A549 (cell line): Measurements from ENCODE around the gene SYNPO2. TPM values are rescaled to one million over a fixed set of nuclear protein-coding genes. Genes with fewer than 3 reads are reported as not detected.

Experiments
- ATAC-seq, 2 experiments: fragments of 200-7000 bp in 1 of 2; fragments of >200 bp in 1 of 2; cut with Nextera tagmentation in 1 of 2; cut with Tn5 transposase in 1 of 2; 3 replicates each; pipeline versions ENCODE4 v1.8.0 to v1.9.1; 2018 to 2020; ENCODE audit warnings: mild to moderate bottlenecking in 1 of 2, moderate library complexity in 1 of 2
- CTCF ChIA-PET: fragments of 300-600 bp; sonication (Branson Sonifier 250); formaldehyde crosslinking; extraction: SDS; loops from one replicate; lab custom pipeline; 2021; ENCODE audit warnings: antibody characterized with exemption, inconsistent platforms; lab: Yijun Ruan, JAX
- POLR2A ChIA-PET: fragments of 350-600 bp; formaldehyde crosslinking; extraction: SDS; loops from one replicate; lab custom pipeline; 2021; ENCODE audit warnings: antibody characterized with exemption, inconsistent platforms; lab: Yijun Ruan, JAX
- DNase-seq, 2 experiments: peaks; one replicate each; pipeline versions ENCODE4 v3.0.0 to v3.0.0-alpha.2; 2011 to 2016; ENCODE audit warnings: low read depth in 1 of 2, low spot score in 1 of 2
- FAIRE-seq: peaks from 2 replicates; lab custom pipeline; 2011; peaks lifted over from hg19 to GRCh38; lab: Jason Lieb, UNC
- H3K27ac ChIP-seq, 2 experiments: fragments of >200 bp; sonication (Bioruptor Twin); formaldehyde crosslinking; 3 replicates each; pipeline ENCODE4 v1.5.1; 2016 to 2017
- H3K4me1 ChIP-seq: fragments of >200 bp; sonication (Bioruptor Twin); formaldehyde crosslinking; 3 replicates; pipeline ENCODE4 v1.6.1; 2016
- H3K4me2 ChIP-seq: fragments of >200 bp; sonication (Bioruptor Twin); formaldehyde crosslinking; 3 replicates; pipeline ENCODE4 v1.6.1; 2016
- H3K4me3 ChIP-seq: fragments of >200 bp; sonication (Bioruptor Twin); formaldehyde crosslinking; 3 replicates; pipeline ENCODE4 v1.5.1; 2016
- H3K9me3 ChIP-seq: fragments of >200 bp; sonication (Bioruptor Twin); formaldehyde crosslinking; 3 replicates; pipeline ENCODE4 v1.6.1; 2016
- CBX2 ChIP-seq: fragments of 200-600 bp; sonication (generic); IDR thresholded peaks from 2 replicates; pipeline ENCODE4 v1.6.1; 2016; ENCODE audit warnings: low read depth, mild to moderate bottlenecking, borderline replicate concordance
- CHD4 ChIP-seq: fragments of 200-600 bp; sonication (generic); IDR thresholded peaks from 2 replicates; pipeline ENCODE4 v1.6.1; 2016; ENCODE audit warnings: antibody characterized with exemption, mild to moderate bottlenecking, borderline replicate concordance
- EHMT2 ChIP-seq: fragments of 200-600 bp; sonication (generic); IDR thresholded peaks from 2 replicates; pipeline ENCODE4 v1.6.1; 2016; ENCODE audit warnings: antibody characterized with exemption, low read depth, mild to moderate bottlenecking, moderate library complexity
- ELK1 ChIP-seq: fragments of 150-350 bp; IDR thresholded peaks from 2 replicates; pipeline ENCODE4 v1.6.1; 2014; ENCODE audit warnings: low read depth, mild to moderate bottlenecking, low read length
- GATA3 ChIP-seq: IDR thresholded peaks from 2 replicates; pipeline ENCODE4 v1.6.1; 2012; ENCODE audit warnings: borderline replicate concordance
- HES2 ChIP-seq: fragments of >200 bp; sonication (Bioruptor Twin); formaldehyde crosslinking; IDR thresholded peaks from 2 replicates; pipeline ENCODE4 v1.6.1; 2016
- HEYL ChIP-seq: fragments of 250-450 bp; sonication (Bioruptor Pico); IDR thresholded peaks from 2 replicates; pipeline ENCODE4 v1.8.0; 2021; ENCODE audit warnings: mild to moderate bottlenecking, moderate library complexity
- HOXA7 ChIP-seq: fragments of 250-450 bp; sonication (Bioruptor Pico); IDR thresholded peaks from 2 replicates; pipeline ENCODE4 v1.5.0; 2020; ENCODE audit warnings: mild to moderate bottlenecking, moderate library complexity
- HOXB5 ChIP-seq: fragments of 250-450 bp; sonication (Bioruptor Pico); IDR thresholded peaks from 2 replicates; pipeline ENCODE4 v1.5.0; 2020; ENCODE audit warnings: mild to moderate bottlenecking, moderate library complexity
- JUN ChIP-seq, 2 experiments: fragments of >200 bp; sonication (Bioruptor Twin); formaldehyde crosslinking; IDR thresholded peaks; 2 replicates in 1 of 2; 3 replicates in 1 of 2; pipeline ENCODE4 v1.6.1; 2016 to 2017
- JUNB ChIP-seq: fragments of >200 bp; sonication (Bioruptor Twin); formaldehyde crosslinking; IDR thresholded peaks from 2 replicates; pipeline ENCODE4 v1.6.1; 2016
- MAFK ChIP-seq: fragments of 450-650 bp; IDR thresholded peaks from 2 replicates; pipeline ENCODE4 v1.6.1; 2014; ENCODE audit not compliant: partially characterized antibody
- PHF8 ChIP-seq: fragments of 200-600 bp; sonication (generic); IDR thresholded peaks from 2 replicates; pipeline ENCODE4 v1.6.1; 2016; ENCODE audit warnings: low read depth, mild to moderate bottlenecking, antibody characterized with exemption, moderate library complexity, borderline replicate concordance
- POLR2A ChIP-seq: IDR thresholded peaks from 2 replicates; pipeline ENCODE4 v1.6.1; 2012; ENCODE audit warnings: mild to moderate bottlenecking, low read length
- RAD21 ChIP-seq, 2 experiments: fragments of >200 bp in 1 of 2; sonication (Bioruptor Twin) in 1 of 2; formaldehyde crosslinking in 1 of 2; IDR thresholded peaks in 1 of 2; conservative IDR thresholded peaks in 1 of 2; 2 replicates in 1 of 2; 3 replicates in 1 of 2; pipeline ENCODE4 v1.6.1; 2012 to 2018; ENCODE audit warnings: inconsistent platforms in 1 of 2
- RNF2 ChIP-seq: fragments of 200-600 bp; sonication (generic); IDR thresholded peaks from 2 replicates; pipeline ENCODE4 v1.6.1; 2016; ENCODE audit warnings: low read depth, mild to moderate bottlenecking, antibody characterized with exemption, moderate library complexity, borderline replicate concordance
- SMC3 ChIP-seq: fragments of >200 bp; sonication (Bioruptor Twin); formaldehyde crosslinking; IDR thresholded peaks from 3 replicates; pipeline ENCODE4 v1.6.1; 2018; ENCODE audit warnings: inconsistent platforms
- SREBF2 ChIP-seq: fragments of 450-650 bp; IDR thresholded peaks from 2 replicates; pipeline ENCODE4 v1.6.1; 2014; ENCODE audit warnings: mild to moderate bottlenecking, moderate library complexity
- TFCP2L1 ChIP-seq: fragments of 250-450 bp; sonication (Bioruptor Pico); IDR thresholded peaks from 2 replicates; pipeline ENCODE4 v1.5.0; 2021; ENCODE audit warnings: mild to moderate bottlenecking
- TP53 ChIP-seq: fragments of 250-450 bp; sonication (Bioruptor Pico); IDR thresholded peaks from 2 replicates; pipeline ENCODE4 v1.5.0; 2021; ENCODE audit warnings: mild to moderate bottlenecking, moderate library complexity
- USF2 ChIP-seq: fragments of 450-650 bp; IDR thresholded peaks from 2 replicates; pipeline ENCODE4 v1.6.1; 2014; ENCODE audit warnings: antibody characterized with exemption
- ZC3H11A ChIP-seq: fragments of 450-650 bp; IDR thresholded peaks from 2 replicates; pipeline ENCODE4 v1.6.1; 2014; ENCODE audit warnings: antibody characterized with exemption, mild to moderate bottlenecking
- WGBS: methylation state at CpG from one replicate; pipeline ENCODE4 v1.1.6; 2017; ENCODE audit errors: missing lambda C conversion rate; 5-methylcytosine and 5-hydroxymethylcytosine counted together
- polyA plus RNA-seq, 4 experiments: library from polyadenylated mRNA; depleted of rRNA in 3 of 4; stranded (reverse); fragments of >200 nt; fragmentation: RNase III in 1 of 4; extraction: RNeasy Plus Mini Kit Qiagen cat#74134 plus additional on column Dnase treatment in 1 of 4; gene quantifications; 2 replicates in 3 of 4; 3 replicates in 1 of 4; pipeline ENCODE4 v1.2.3, GENCODE V29; 2011 to 2017
- TF ChIP-seq, protein P1 (sequence below): IDR thresholded peaks from 2 replicates; pipeline ENCODE4 v1.6.1; 2012; ENCODE audit warnings: low read depth, borderline replicate concordance

Gene SYNPO2
- polyA plus RNA-seq, 2 of the 4 experiments (the other 2 are of a cell fraction): 2.5 to 8.8 TPM

DNA sequence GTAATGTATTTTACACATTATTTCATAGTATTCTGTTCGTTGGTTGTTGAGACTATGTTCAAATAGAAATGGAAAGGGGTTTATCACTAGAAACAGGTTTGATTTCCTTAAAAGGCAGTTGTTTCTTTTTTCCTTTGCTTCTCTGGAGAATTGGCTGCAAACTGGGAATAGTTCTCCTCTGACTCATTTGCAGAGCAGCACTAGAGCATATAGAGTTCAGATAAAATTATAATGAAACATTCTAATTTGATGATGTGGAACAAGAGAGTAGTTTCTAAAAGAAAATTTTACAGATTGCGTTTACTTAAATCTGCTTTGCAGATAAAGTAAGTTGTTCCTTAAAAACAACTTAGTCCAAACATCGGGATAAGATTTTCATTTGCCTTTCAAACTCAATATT, 29.7 kb downstream of the SYNPO2 start (continued):
- TF ChIP-seq USF2: no peak
- no peak for TF ChIP-seq ZC3H11A
- TF ChIP-seq, all 56 proteins: peak for 0

GRCh38 chr4:118920247-118920646, 31.6 kb downstream of the SYNPO2 start:
- FAIRE-seq: no peak
- ChIA-PET POLR2A (no interaction called here), CTCF (no interaction called here)

GRCh38 chr4:118921786-118922185, 33.1 kb downstream of the SYNPO2 start:
- no peak overlapping the region for H3K27ac ChIP-seq
- no peak for ATAC-seq
- ChIA-PET POLR2A (no interaction called here), CTCF (no interaction called here)
- TF ChIP-seq HOXB5 (CRISPR knock-in tag) (no peak), CHD4 (no peak), GATA3 (no peak), POLR2A (no peak), PHF8 (no peak), MAFK (no peak), ELK1 (no peak), RAD21 (conservative IDR thresholded peaks at IDR 0.05 in 1 of 2, IDR thresholded peaks at IDR 0.05 in 1 of 2) (no peak), ZC3H11A (no peak), HOXA7 (CRISPR knock-in tag) (no peak), JUN (IDR thresholded peaks at IDR 0.05) (no peak), HES2 (no peak), JUNB (no peak), EHMT2 (no peak)
- TF ChIP-seq, protein P1, sequence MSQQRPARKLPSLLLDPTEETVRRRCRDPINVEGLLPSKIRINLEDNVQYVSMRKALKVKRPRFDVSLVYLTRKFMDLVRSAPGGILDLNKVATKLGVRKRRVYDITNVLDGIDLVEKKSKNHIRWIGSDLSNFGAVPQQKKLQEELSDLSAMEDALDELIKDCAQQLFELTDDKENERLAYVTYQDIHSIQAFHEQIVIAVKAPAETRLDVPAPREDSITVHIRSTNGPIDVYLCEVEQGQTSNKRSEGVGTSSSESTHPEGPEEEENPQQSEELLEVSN: no peak
- no peak for FAIRE-seq
- no peak overlapping the region for H3K4me2 ChIP-seq
- H3K4me3 ChIP-seq: no peak overlapping the region
- H3K4me1 ChIP-seq: peaks cover 11% of the 10 kb centered on the region; the same call in 1 of the 3 replicates
- no peaks in the 10 kb centered on the region for H3K9me3 ChIP-seq
- no peak for DNase-seq

More at GRCh38 chr4:118920247-118920646, 31.6 kb downstream of the SYNPO2 start:
- no peak for DNase-seq
- peaks cover 11% of the 10 kb centered on the region; the same call in 1 of the 3 replicates for H3K4me1 ChIP-seq
- no peak overlapping the region for H3K27ac ChIP-seq
- H3K9me3 ChIP-seq: no peaks in the 10 kb centered on the region
- H3K4me3 ChIP-seq: no peak overlapping the region
- no peak for TF ChIP-seq TP53 (CRISPR knock-in tag)
- TF ChIP-seq SMC3: no peak
- no peak for TF ChIP-seq HOXB5 (CRISPR knock-in tag)
- no peak for TF ChIP-seq JUNB
- no peak for TF ChIP-seq HEYL (CRISPR knock-in tag)
- no peak for TF ChIP-seq CBX2
- no peak for TF ChIP-seq SREBF2
- TF ChIP-seq TFCP2L1 (CRISPR knock-in tag): no peak
- TF ChIP-seq RNF2: no peak
- no peak for TF ChIP-seq CHD4
- no peak overlapping the region for H3K4me2 ChIP-seq
- WGBS: 18% methylated on average over 2 of the region's 2 CpGs
- no peak for ATAC-seq
